ENCODE results near the gene ADGRD2. TPM values are rescaled to one million over a fixed set of nuclear protein-coding genes. Genes with fewer than 3 reads are reported as not detected.

Gene ADGRD2
- total and polyA plus RNA-seq, 9 of the 15 experiments (the other 6 are each of a cell fraction or from before 2014, with no cell fraction given) = not detected

DNA sequence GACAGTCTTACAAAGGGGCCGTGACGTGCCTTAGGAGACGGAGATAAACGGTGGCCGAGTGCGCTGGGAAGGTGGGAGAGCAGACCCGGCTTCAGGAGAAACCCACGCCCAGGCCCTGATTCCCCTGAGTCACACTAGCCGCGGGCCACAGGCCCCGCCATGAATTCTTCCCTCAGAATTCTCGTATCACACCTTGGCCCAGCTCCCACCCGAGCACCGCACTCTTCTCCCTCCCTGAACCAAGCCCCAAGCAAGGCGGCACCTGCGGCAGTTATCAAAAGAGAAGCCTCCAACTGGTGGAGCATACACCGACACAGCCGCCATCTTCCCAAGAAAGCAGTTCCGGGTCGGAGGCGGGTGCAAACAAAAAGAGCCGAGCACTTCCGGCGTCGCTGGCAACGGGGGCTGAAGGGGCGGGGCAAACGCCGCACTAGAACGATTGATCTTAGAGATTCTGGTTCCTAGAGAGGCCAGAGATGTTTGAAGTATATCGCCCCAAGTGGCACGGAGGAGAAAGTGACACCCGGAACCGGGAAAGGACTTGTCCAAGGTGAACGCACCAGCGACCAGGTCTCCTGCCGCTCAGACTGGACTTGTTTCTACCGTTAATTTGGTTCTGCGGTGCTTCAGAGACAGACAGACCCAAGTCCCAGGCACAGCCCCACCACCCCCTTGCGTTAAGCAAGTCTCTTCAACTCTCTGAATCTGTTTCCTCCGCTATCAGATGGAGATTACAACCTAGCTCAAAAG is 35.0 kb upstream of the ADGRD2 start, which contains the start of gene PSMB7 (continued):
- TF ChIP-seq ZNF445 (CRISPR knock-in tag; IDR thresholded peaks at IDR 0.05; ENCODE audit: low read depth) (0 out of 2 replicates have a peak, but pooled peaks have one; percentile 20), CEBPG (CRISPR knock-in tag; IDR thresholded peaks at IDR 0.05) (no peak), CEBPG (tag; conservative IDR thresholded peaks at IDR 0.05 in 1 of 2, IDR thresholded peaks at IDR 0.05 in 1 of 2) (no peak), PURB (CRISPR knock-in tag; IDR thresholded peaks at IDR 0.05; ENCODE audit: low read depth) (no peak), TEAD4 (IDR thresholded peaks at IDR 0.05; ENCODE audit: low read length) (peak; percentile 37; the same call in 1 of the 2 replicates), TEAD4 (CRISPR knock-in tag; IDR thresholded peaks at IDR 0.05; ENCODE audit: borderline replicate concordance) (no peak), CC2D1A (IDR thresholded peaks at IDR 0.05) (peak; percentile 99), EGR1 (conservative IDR thresholded peaks at IDR 0.05) (peak; percentile 47), HDGF (IDR thresholded peaks at IDR 0.05) (no peak), MEF2A (IDR thresholded peaks at IDR 0.05; ENCODE audit: control insufficient read depth, low read depth, low read length) (no peak), ZNF57 (CRISPR knock-in tag; IDR thresholded peaks at IDR 0.05) (no peak), HNRNPLL (IDR thresholded peaks at IDR 0.05; ENCODE audit: low read depth, low read length, poor library complexity, severe bottlenecking) (peak; percentile 19), HDAC1 (IDR thresholded peaks at IDR 0.05) (peak; percentile 73 to 91; a peak in 3 of 4 replicates), C11orf30 (IDR thresholded peaks at IDR 0.05; ENCODE audit: low read depth) (peak; percentile 100), XRCC4 (IDR thresholded peaks at IDR 0.05; ENCODE audit: extremely low read depth, insufficient read depth, insufficient read length) (no peak), SOX6 (IDR thresholded peaks at IDR 0.05) (peak; percentile 71; the same call in 1 of the 2 replicates), ZBTB8A (IDR thresholded peaks at IDR 0.05; ENCODE audit: partially characterized antibody) (no peak), ZKSCAN1 (IDR thresholded peaks at IDR 0.05; ENCODE audit: low read depth, low read length) (0 out of 2 replicates have a peak, but pooled peaks have one; percentile 14), ZNF449 (CRISPR knock-in tag; IDR thresholded peaks at IDR 0.05) (no peak), HLTF (IDR thresholded peaks at IDR 0.05) (no peak)
- TF ChIP-seq, protein P1, sequence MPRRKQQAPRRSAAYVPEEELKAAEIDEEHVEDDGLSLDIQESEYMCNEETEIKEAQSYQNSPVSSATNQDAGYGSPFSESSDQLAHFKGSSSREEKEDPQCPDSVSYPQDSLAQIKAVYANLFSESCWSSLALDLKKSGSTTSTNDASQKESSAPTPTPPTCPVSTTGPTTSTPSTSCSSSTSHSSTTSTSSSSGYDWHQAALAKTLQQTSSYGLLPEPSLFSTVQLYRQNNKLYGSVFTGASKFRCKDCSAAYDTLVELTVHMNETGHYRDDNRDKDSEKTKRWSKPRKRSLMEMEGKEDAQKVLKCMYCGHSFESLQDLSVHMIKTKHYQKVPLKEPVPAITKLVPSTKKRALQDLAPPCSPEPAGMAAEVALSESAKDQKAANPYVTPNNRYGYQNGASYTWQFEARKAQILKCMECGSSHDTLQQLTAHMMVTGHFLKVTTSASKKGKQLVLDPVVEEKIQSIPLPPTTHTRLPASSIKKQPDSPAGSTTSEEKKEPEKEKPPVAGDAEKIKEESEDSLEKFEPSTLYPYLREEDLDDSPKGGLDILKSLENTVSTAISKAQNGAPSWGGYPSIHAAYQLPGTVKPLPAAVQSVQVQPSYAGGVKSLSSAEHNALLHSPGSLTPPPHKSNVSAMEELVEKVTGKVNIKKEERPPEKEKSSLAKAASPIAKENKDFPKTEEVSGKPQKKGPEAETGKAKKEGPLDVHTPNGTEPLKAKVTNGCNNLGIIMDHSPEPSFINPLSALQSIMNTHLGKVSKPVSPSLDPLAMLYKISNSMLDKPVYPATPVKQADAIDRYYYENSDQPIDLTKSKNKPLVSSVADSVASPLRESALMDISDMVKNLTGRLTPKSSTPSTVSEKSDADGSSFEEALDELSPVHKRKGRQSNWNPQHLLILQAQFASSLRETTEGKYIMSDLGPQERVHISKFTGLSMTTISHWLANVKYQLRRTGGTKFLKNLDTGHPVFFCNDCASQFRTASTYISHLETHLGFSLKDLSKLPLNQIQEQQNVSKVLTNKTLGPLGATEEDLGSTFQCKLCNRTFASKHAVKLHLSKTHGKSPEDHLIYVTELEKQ (CRISPR knock-in tag; IDR thresholded peaks at IDR 0.05) = no peak
- TF ChIP-seq, protein P2, sequence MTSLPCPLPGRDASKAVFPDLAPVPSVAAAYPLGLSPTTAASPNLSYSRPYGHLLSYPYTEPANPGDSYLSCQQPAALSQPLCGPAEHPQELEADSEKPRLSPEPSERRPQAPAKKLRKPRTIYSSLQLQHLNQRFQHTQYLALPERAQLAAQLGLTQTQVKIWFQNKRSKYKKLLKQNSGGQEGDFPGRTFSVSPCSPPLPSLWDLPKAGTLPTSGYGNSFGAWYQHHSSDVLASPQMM (CRISPR knock-in tag; IDR thresholded peaks at IDR 0.05) = no peak

Data from K562 (cell line).